Measurements from ENCODE around the gene EDC3. TPM values are rescaled to one million over a fixed set of nuclear protein-coding genes. Genes with fewer than 3 reads are reported as not detected.

Gene EDC3
- total and polyA plus RNA-seq, 2 of the 4 experiments (the other 2 are of a cell fraction) = 16.8 to 38.0 TPM

DNA sequence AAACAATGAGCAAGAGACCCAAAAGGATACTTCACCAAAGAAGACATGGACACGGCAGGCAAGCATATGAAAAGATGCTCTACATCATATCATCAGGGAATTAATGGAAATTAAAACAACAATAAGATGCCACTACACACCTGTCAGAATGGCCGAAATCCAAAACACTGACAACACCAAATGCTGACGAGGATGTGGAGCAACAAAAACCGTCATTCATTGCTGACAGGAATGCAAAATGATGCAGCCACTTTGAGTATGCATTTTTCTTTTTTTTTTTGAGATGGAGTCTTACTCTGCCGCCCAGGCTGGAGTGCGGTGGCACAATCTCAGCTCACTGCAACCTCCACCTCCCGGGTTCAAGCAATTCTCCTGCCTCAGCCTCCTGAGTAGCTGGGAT lies 19.0 kb downstream of the EDC3 start:
- dilution Hi-C loops (cut with HindIII; ENCODE audit: low sequenced_read_pairs, unreplicated experiment) (no loop called here), in situ Hi-C loops (cut with MboI; ENCODE audit: low sequenced_read_pairs) (no loop called here)
- peaks cover 15% of the 10 kb centered on the region for H3K36me3 ChIP-seq (ENCODE audit: control insufficient read depth, insufficient read depth, low read length)

More for the DNA sequence above, 19.0 kb downstream of the EDC3 start:
- intact Hi-C loops (cut with micrococcal nuclease) = no loop called here
- H3K4ac ChIP-seq (ENCODE audit: low read depth, low read length) = no peak overlapping the region
- H3K4me3 ChIP-seq (ENCODE audit: insufficient read depth, low read depth, low read length) = no peak overlapping the region
- H4K5ac ChIP-seq (ENCODE audit: low read depth, low read length) = no peak overlapping the region
- no peak for DNase-seq
- WGBS, 2 experiments (ENCODE audit: extremely low coverage in 2 of 2, insufficient read length in 1 of 2) = no CpG with 5 or more reads among the region's 7 CpGs
- no peak overlapping the region for H3K27ac ChIP-seq (ENCODE audit: insufficient read depth, low read length)
- no peak overlapping the region for H3K9ac ChIP-seq (ENCODE audit: low read depth, low read length)
- H2BK15ac ChIP-seq (ENCODE audit: low read depth, low read length) = no peak overlapping the region
- TF ChIP-seq POLR2A (IDR thresholded peaks at IDR 0.05; ENCODE audit: low read depth, low read length) (no peak), BHLHE40 (IDR thresholded peaks at IDR 0.05; ENCODE audit: low read depth, low read length) (no peak), RFX5 (IDR thresholded peaks at IDR 0.05; ENCODE audit: low read depth, low read length) (no peak), SMC3 (IDR thresholded peaks at IDR 0.05; ENCODE audit: low read depth, low read length) (no peak), RCOR1 (IDR thresholded peaks at IDR 0.05; ENCODE audit: insufficient replicate concordance, low read length) (no peak)
- TF ChIP-seq, protein P1, sequence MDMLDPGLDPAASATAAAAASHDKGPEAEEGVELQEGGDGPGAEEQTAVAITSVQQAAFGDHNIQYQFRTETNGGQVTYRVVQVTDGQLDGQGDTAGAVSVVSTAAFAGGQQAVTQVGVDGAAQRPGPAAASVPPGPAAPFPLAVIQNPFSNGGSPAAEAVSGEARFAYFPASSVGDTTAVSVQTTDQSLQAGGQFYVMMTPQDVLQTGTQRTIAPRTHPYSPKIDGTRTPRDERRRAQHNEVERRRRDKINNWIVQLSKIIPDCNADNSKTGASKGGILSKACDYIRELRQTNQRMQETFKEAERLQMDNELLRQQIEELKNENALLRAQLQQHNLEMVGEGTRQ (IDR thresholded peaks at IDR 0.05; ENCODE audit: low read depth, low read length) = no peak
- H4K20me1 ChIP-seq (ENCODE audit: insufficient read depth, low read length) = peaks cover 34% of the 10 kb centered on the region; the same call in 1 of the 2 replicates
- H2BK120ac ChIP-seq (ENCODE audit: low read depth, low read length) = no peak overlapping the region
- H3K9me1 ChIP-seq (ENCODE audit: insufficient read depth, low read length) = peaks cover 6% of the 10 kb centered on the region; the same call in 1 of the 2 replicates
- H3K79me1 ChIP-seq (ENCODE audit: low read depth in 1 of 2, low read length in 2 of 2) = peaks cover 15 to 40% of the 10 kb centered on the region in 2 experiments
- H3K9me3 ChIP-seq (ENCODE audit: control insufficient read depth, insufficient read depth, low read length) = no peaks in the 10 kb centered on the region
- ChIA-PET CTCF (no interaction called here), POLR2A (ENCODE audit: unreplicated experiment) (no interaction called here)
- H4K91ac ChIP-seq (ENCODE audit: insufficient read depth, low read depth, low read length) = no peak overlapping the region
- no peak overlapping the region for H2BK5ac ChIP-seq (ENCODE audit: low read depth, low read length, poor library complexity, severe bottlenecking)
- no peak overlapping the region for H2AK5ac ChIP-seq (ENCODE audit: low read depth, low read length)
- H2AFZ ChIP-seq (replicated peaks; ENCODE audit: low read length, poor library complexity) = no peak overlapping the region
- H2BK20ac ChIP-seq (ENCODE audit: low read depth, low read length) = no peak overlapping the region
- no peak overlapping the region for H3K56ac ChIP-seq (ENCODE audit: extremely low read depth, insufficient read depth, low read length)
- H4K8ac ChIP-seq (ENCODE audit: low read depth in 2 of 2, low read length in 2 of 2) = no peak overlapping the region
- no peak for ATAC-seq (ENCODE audit: low read depth)
- no peak overlapping the region for H3K18ac ChIP-seq (ENCODE audit: low read depth, low read length)
- H3K14ac ChIP-seq (replicated peaks; ENCODE audit: low read depth, low read length) = no peak overlapping the region
- no peaks in the 10 kb centered on the region for H3K4me1 ChIP-seq (ENCODE audit: control insufficient read depth, insufficient read depth, low read length)
- H3K27me3 ChIP-seq (ENCODE audit: control insufficient read depth, insufficient read depth, low read length) = no peaks in the 10 kb centered on the region
- no peak overlapping the region for H3K4me2 ChIP-seq (ENCODE audit: low read depth, low read length)
- no peak overlapping the region for H3K23ac ChIP-seq (ENCODE audit: low read depth, low read length)
- BruUV-seq (replicated peaks) = no TSS peak
- no peak overlapping the region for H2AK9ac ChIP-seq (replicated peaks; ENCODE audit: low read depth, low read length, poor library complexity)

Measured in IMR-90 (cell line).